ENCODE data around the gene ELP6.
A peak's percentile ranks its signal among the peaks of the same experiment; 100 is the strongest.

Gene ELP6

GRCh38 chr3:47525617-47526016 is 12.1 kb upstream of the ELP6 start:
- no peak overlapping the region for H3K4me3 ChIP-seq (ENCODE audit: low read length)
- TF ChIP-seq, protein P1, sequence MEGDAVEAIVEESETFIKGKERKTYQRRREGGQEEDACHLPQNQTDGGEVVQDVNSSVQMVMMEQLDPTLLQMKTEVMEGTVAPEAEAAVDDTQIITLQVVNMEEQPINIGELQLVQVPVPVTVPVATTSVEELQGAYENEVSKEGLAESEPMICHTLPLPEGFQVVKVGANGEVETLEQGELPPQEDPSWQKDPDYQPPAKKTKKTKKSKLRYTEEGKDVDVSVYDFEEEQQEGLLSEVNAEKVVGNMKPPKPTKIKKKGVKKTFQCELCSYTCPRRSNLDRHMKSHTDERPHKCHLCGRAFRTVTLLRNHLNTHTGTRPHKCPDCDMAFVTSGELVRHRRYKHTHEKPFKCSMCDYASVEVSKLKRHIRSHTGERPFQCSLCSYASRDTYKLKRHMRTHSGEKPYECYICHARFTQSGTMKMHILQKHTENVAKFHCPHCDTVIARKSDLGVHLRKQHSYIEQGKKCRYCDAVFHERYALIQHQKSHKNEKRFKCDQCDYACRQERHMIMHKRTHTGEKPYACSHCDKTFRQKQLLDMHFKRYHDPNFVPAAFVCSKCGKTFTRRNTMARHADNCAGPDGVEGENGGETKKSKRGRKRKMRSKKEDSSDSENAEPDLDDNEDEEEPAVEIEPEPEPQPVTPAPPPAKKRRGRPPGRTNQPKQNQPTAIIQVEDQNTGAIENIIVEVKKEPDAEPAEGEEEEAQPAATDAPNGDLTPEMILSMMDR (IDR thresholded peaks at IDR 0.05; ENCODE audit: insufficient read depth, low read depth, low read length, missing control alignments), result no peak
- no peak for DNase-seq (ENCODE audit: low read depth)

- TF ChIP-seq, protein P1 (IDR thresholded peaks at IDR 0.05; ENCODE audit: insufficient read depth, low read depth, low read length, missing control alignments), result no peak
- H3K4me3 ChIP-seq (ENCODE audit: low read length), result no peak overlapping the region
- peak; percentile 42 for DNase-seq (ENCODE audit: low read depth)
Measured at GRCh38 chr3:47523310-47524073, 10.0 kb upstream of the ELP6 start.

DNA sequence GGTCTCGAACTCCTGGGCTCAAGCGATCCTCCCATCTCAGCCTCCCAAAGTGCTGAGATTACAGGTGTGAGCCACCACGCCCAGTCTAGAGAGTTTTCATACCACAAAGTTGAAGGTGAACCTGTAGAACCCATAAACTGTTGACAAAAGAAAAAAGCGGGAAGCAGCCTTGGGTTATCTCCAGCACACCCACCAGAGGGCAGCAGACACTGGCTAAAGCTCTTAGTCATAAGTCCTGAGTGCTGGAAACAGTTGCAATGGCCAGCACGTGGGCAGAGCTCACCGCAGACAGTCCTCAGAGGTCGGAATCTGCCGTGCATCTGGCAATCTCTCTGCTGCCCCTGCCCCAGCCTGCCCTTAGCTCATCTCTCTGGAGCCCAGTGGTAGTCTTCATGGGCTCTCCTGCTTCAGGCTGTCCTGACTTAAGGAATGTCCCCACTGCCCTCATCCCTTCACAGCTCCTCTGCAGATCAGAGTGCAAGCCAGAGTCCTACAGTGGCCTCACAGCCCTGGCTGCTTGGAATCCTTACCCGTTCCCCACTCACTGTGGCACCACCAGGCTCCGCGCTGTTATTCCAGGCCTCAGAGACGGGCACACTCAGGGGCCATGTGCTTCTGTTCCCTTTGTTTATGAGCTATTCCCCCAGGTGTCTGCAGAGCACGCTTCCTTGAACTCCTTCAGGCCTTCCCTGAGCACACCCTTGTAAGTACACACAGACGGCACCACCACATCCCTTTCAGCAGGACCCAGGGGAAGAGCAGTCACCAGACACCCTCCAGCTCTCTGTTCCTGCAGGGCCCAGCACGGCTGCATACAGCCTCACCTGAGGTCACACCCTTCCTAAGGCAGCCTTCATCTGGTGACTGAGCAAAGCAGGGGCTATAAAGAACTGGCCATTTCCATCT is 8.8 kb upstream of the ELP6 start:
- TF ChIP-seq, protein P1 (IDR thresholded peaks at IDR 0.05; ENCODE audit: insufficient read depth, low read depth, low read length, missing control alignments), result peak; percentile 89
- DNase-seq (ENCODE audit: low read depth), result peak; percentile 87
- no peak overlapping the region for H3K4me3 ChIP-seq (ENCODE audit: low read length)

DNA sequence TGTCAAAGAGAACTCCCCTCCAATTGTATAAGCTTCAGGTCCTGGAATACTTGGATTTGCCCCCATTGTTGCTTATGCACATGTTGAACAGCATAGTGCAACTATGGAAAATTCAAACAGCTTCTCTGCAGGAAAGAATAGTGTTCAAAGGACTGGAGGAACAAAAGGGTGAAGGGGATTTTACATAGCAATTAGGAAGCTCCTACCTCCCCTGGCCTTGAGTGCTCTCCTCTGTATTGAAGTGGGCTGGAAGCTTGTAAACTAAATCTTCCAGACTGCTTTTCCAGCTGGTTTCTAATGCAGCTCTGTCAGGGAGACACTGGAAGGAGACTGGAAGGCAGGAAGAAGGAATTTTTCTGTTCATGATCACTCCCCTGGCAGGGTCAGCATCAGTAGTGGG is 7.2 kb upstream of the ELP6 start:
- H3K4me3 ChIP-seq (ENCODE audit: low read length), result no peak overlapping the region
- TF ChIP-seq, protein P1 (IDR thresholded peaks at IDR 0.05; ENCODE audit: insufficient read depth, low read depth, low read length, missing control alignments), result no peak
- no peak for DNase-seq (ENCODE audit: low read depth)

- no peak for DNase-seq (ENCODE audit: low read depth)
- H3K4me3 ChIP-seq (ENCODE audit: low read length), result no peak overlapping the region
- TF ChIP-seq, protein P1 (IDR thresholded peaks at IDR 0.05; ENCODE audit: insufficient read depth, low read depth, low read length, missing control alignments), result no peak
Measured at GRCh38 chr3:47517937-47518336, 4.4 kb upstream of the ELP6 start.

DNA sequence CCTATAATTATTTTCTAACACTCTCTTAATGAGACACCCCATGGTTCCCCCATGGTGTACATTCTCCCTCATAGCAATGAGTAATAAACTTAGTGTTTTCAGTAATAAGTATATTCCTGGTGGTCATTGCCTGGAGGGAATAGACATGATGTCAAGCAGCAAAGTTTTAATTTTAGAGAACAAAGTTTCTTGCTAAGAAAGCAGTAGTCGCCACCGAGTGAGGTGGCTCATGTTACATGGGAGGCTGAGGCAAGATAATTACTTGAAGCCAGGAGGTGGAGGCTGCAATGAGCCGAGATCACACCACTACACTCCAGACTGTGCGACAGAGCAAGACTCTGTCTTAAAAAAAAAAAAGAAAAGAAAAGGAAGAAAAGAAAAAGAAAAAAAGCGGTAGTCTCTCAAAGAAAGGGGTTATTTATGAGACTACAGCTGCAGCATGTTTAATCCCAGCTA is 2.4 kb upstream of the ELP6 start:
- TF ChIP-seq, protein P1 (IDR thresholded peaks at IDR 0.05; ENCODE audit: insufficient read depth, low read depth, low read length, missing control alignments), result no peak
- no peak for DNase-seq (ENCODE audit: low read depth)
- no peak overlapping the region for H3K4me3 ChIP-seq (ENCODE audit: low read length)

All from epithelial cell of esophagus (primary cell).